Glomerular visceral epithelial cell (primary cell): ENCODE results near the gene MAP3K19.
"Not testable (repeated sequence)": the region's sequence is repeated elsewhere in the genome, so short reads cannot be mapped to it uniquely, and the experiment has no call there.

Experiments
- DNase-seq: peaks from one replicate; pipeline ENCODE4 v3.0.0-alpha.2; 2016; ENCODE audit errors: extremely low spot score

MAP3K19 gene

DNA sequence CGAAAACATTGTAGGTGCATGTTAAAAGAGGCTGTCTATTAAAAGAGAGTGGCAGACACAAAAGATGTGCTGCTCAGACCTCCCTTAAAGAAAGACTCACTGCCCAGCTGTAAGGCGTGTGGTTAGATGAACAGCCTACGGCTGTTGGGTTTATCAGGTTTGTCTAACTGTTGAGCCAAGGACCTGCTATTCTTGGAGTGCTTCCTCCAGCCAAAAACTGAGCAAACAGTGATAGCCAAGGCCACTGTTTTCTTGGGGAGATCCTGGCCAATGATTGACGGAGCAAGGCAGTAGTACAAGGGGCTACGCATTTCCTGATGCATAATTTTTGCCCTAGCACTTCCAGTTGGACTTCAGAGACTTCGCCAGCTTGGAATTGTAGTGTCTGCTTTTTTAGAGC lies 3.4 kb upstream of the MAP3K19 start:
- DNase-seq: no peak

DNA sequence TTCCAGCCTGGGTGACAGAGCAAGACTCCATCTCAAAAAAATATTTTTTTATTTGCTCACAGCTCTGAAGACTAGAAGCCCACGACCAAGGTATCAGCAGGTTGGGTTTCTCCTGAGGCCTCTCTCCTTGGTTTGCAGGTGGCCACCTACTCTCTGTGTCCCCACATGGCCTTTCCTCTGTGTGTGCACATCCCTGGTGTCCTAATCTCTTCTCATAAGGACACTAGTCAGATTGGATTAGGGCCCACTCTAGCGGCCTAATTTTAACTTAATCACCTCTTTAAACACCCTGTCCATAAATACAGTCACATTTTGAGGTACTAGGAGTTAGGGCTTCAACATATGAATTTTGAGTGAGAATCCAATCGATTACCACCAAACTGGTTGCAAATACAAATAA lies 2.9 kb upstream of the MAP3K19 start:
- no peak for DNase-seq

DNA sequence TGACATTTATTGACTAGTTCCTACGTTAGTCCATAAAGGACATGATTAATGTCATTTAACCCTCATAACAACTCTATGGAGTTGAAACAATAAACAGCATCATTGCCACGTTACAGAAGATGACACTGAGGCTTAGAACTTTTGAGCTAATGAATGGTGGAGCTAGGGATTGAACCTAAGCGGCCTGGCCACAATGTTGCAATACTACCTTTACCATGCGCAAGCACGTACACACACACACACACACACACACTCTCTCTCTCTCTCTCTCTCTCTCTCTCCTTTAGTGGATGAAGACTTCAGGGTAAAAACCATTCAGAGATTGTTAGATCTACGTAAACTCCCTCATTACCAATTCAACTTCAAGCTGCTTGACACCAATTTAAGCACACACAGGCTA lies 875 bp upstream of the MAP3K19 start:
- no peak for DNase-seq

DNA sequence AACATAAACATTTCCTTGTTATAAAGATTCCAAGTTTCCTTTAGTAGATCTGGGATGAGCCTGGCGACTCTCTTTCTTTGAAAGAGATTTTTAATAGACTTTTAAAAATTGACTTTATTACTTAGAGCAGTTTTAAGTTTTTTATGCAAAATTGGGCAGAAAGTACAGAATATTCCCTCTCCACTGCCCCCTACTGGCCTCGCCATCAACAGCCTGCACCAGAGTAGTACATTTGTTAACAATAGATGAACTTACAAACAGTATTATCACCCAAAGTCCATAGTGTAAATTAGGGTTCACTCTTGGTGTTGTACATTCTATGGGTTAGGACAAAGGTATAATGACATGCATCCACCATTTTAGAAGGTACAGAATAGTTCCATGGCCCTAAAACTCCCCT lies 3.9 kb downstream of the MAP3K19 start:
- DNase-seq: no peak

DNA sequence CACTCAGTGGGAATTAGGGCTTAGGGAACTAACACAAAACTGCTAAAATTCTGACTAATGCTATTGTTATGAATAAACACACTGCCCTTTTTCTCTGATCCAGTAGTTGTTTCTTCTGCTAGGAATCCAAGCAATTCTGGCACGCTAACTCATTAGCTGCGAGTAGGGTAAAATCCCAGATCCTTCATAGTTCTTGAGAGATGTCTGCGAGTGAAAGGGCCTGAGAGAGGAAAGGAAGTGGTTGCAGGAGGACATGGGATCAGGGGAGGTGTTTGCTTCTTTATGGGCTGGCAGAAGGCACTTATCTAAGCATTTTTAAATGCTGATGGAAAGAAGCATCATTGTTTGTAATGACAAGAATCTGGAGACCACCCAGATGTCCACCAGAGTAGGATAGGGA lies 9.4 kb downstream of the MAP3K19 start:
- no peak for DNase-seq

DNA sequence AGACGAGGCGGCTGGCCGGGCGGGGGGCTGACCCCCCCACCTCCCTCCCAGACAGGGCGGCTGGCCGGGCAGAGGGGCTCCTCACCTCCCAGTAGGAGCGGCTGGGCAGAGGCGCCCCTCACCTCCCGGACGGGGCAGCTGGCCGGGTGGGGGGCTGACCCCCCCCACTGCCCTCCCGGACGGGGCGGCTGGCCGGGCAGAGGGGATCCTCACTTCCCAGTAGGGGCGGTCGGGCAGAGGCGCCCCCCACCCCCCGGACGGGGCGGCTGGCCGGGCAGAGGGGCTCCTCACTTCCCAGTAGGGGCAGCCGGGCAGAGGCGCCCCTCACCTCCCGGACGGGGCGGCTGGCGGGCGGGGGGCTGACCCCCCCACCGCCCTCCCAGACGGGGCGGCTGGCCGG lies 14.0 kb downstream of the MAP3K19 start:
- not testable (repeated sequence) for DNase-seq

DNA sequence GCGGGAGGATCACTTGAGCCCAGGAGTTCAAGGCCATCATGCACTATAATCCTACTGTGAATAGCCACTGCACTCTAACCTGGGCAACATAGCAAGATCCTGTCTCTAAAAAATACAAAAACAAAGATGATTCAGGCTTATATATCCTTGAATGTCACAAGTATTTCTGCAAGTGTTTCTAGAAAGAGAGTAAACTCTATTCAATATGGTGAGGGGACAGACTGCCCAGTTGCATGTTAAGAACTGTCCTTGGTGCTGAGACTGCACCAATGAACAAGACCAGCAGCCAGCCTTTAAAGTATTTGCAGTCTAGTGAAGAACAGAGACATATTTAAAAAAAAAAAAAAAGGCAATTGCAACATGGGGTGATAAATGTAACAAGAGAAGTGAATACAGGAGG lies 16.4 kb downstream of the MAP3K19 start:
- peak; percentile 18 for DNase-seq

DNA sequence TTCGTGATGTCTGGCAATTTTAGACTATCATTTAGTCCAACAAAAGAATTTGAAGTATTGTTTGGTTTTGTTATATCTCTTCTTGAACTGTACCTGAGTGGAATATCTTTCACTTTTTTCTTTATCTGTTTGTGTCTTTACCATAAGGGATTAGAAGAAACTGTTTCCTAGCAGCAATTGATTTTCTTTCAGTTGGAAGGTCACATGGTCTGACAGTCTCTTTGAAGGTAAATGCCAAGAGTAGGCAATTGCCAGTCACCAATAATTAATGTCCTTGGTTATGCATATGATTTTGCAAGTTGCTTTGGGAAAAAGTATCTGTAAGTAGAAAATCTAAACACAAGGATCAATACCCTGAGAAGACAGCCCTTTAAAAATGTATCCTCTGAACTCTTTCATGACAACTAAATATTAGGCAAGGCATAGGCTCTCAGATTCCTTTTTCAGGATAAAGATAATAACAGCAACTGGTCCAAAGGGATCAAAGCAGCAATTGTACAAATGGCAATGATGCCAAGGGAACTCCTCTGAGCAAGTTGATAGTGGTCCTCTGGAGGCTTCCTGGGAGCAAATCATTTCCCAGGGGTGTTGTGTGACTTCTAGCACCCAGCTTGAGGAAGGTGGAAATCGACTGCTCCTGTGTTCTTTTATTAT lies 17.6 kb downstream of the MAP3K19 start:
- no peak for DNase-seq

DNA sequence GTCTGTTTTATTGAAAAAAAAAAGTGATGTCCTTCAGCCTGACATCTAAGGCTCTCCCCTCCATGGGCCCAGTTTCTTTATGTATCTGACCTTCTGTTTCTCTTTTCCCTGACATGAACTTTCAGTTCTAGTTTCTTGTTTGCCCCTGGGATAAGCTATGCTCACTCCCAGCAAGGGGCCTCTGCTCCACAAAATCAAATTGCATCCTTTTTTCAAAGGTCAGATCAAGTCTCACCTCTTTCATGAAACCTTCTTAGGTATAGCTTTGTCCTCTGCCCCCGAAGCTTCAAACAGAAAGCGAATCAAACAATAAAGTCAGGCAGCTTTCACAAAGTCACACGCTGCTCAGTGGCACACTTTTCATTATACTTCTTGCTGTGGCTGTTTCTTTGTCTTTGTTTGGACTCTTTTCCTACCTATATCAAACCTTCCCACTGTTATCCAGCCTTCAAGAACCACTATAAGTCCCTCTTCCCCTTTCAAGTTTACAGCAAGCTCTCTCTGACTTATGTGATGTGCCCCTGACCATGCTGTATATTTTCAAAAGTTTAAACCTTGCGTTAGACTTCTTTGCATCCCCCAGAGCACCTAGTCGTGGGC lies 23.3 kb downstream of the MAP3K19 start:
- DNase-seq: no peak

DNA sequence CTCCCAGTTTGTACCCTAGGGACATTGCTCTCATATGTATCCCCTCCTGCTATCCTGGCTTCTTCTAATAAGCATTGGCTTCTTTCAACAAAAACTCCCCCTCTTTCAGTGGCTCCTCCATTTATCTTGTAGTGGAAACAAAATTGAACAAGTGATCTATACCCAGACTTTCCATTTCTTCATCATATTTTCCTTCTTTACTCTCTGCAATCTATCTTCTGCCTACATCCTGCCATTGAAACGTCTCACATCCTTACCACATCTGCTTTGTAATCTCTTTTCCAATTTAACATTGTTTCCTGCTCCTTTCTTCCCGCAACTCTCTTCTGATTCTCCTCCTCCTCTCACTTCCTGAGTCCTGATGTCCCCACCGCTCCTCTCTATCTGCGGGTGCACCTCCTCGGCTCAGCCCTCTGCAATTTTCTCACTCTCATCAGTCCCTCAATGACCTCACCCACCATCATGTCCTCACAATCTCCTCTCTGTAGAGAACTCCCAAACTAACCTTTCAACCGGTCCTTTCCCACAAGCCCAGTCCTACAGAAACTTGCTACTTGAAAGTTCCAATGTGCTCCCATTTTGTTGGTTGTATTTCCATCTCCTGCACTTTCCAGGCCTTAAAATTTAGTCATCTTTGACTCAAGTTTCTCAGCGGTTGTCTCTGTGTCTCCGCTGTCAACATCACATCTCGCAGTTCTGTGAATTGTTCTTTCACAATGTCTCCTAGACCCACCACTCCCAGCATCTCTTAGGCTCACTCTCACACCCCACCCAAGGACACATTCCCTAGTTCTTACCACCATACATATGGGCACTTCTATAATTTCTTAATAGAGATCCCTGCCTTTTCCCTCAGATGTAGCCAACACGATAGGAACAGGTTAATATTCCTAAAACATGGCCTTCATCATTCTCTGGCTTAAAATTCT lies 24.0 kb downstream of the MAP3K19 start:
- no peak for DNase-seq

DNA sequence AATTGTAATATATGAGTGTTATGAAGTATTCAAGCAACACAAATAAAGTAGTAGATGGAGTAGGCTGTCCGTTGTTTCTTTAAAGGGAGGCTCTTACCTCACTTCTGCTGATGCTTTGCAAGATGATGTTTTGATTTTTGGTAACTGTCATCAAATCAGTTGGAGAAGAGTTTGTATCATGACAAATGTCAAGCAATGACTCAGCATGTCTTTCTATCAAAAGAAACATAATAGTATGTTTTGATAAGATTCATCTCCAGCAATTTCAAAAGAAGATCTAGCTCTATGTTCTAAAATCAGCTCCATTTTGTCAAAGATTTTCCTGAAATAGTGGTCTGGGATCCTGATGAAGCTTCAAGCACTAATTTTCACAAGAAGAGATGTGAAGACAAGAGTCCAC lies 25.6 kb downstream of the MAP3K19 start:
- no peak for DNase-seq

DNA sequence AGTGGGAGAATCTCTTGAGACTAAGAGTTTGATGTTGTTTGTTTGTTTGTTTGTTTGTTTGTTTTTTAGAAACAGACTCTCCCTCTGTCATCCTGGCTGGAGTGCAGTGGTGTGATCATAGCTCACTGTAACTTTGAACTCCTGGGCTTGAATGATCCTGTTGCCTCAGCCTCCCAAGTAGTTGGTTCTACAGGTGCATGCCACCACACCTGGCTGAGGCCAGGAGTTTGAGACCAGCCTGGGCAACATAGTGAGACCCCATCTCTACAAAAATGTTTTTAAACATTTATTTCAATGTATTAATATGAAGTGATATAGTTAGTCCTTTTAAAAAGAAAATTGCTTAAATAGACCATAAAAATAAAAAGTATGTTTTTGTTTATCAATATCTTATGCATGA lies 35.6 kb downstream of the MAP3K19 start:
- DNase-seq: no peak

DNA sequence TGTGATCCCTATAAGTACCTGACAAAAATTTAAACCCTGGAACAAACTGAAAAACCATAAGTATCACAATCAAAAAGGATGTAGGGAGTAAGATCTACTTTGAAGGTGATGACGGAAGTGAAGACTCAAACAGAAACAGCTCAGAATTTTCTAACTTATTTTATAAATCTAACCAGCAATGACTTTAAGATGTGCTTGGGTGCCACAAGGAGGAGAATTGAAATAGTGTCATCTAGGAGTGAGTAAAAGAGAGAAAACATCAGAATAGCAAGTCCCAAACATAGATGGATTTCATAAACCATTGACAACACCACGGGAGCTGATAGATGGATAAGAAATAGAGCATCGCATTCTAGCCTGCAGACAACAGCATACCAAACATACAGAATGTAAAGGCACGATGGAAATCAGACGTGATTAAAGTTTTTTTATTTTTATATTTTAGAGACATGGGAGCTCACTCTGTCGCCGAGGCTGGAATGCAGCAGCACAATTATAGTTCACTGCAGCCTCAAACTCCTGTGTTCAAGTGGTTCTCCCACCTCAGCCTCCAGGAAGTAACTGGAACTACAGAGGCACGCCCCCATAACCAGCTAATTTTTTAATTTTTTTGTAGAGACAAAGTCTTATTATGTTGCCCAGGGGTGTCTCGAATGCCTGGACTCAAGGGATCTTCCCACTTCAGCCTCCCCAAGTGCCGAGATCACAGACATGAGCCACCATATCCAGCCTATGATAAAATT lies 36.9 kb downstream of the MAP3K19 start:
- DNase-seq: no peak

DNA sequence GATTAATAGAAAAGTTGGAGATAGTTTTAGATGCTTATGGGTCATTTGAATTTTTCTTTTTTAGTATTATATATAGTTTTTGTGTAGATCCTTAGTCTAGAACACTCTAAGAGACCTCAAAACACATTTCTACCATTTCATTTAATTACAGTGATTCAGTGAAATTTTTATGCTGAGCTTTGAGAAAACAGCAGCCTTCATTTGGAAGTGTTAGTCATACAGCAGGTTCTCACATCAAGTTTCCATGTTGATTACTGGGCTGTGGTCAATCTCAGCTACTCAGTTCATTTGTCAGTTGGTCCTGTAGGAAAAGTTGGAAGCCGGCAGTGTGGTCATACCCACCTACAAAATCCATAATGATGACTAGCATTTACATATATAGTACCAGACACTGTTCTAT lies 37.9 kb downstream of the MAP3K19 start:
- no peak for DNase-seq

DNA sequence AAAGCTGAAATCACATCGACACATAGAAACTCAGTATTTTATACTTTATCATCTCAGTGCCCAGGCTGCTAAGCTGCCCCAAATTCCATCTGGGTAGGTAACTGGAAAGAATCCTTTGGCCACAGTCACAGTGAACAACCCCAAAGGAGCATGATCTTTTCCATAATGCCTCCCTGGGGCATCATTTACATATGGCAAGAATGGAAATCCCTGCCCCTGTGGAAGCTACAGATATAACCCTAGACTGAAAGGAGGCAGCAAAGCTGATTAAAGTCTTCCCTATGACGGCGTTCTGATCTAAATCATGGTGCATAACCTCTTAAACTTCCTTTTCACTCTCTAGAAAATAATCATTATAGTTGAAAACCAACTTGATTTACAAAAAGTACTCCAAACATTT lies 41.5 kb downstream of the MAP3K19 start:
- DNase-seq: peak; percentile 13

DNA sequence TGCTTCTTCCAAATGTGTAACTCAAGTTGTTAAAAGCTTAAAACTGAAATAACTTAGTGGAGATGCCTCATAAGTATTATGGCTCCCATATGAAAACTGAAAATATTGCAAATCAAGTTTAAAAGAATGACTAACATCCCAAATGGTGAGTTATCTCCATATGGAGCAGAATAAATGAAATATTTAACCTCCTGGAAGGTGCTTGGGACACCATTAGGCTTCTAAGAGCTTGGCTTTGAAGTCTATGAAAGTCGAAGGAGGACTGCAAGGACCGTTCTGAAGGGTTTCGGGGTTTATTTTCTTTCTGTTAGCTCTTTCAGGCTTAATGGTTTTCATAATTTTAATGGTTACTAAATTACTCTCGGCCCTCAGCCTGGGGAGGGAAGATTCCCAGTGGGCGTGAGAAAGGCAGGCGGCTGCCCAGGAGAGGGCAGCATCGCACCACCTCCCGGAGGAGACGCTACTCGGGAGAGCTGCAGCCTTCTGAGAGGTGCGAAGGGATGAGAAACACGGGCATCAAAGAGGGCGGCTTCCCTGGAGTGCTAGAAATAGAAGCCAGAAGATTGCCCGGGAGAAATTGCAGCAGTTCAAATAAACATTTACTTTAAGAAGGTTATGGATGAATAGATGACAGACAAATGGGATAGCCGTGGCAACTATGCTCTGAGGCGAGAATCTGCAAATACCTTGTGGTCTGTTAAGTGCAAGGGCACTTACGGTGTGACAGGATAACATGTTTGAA lies 43.1 kb downstream of the MAP3K19 start:
- peak; percentile 74 for DNase-seq

DNA sequence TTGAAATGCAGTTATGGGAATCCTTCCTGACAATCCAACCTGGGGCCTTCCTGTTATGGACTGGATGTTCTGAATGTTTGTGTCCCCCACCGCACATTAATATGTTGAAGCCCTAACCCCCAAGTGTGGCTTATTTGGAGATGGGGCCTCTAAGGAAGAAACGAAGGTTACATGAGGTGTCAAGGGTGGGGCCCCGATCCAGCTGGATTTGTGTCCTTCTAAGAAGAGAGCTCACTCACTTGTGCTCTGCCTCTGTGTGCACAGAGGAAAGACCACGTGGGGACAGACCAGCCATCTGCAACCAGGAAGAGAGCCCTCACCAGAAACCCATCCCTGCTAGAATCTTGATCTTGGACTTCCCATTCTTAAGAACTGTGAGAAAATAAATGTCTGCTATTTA lies 44.4 kb downstream of the MAP3K19 start:
- no peak for DNase-seq

DNA sequence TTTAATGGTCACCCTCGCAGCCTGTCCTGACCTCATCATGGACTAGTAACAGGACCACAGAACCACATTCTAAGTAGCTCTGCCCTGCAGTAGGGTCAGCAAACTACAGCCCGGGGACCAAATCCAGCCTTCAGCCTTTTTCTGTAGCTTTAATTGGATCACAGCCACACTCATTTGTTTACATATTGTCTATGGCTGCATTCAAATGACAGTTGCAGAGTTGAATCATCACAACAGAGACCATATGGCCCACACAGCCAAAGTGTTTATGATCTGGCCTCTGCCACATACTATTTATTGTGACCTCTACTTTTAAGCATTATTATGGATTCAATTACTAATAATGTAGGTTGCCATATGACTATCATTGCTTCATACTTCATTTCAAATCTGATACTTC lies 47.7 kb downstream of the MAP3K19 start:
- no peak for DNase-seq

DNA sequence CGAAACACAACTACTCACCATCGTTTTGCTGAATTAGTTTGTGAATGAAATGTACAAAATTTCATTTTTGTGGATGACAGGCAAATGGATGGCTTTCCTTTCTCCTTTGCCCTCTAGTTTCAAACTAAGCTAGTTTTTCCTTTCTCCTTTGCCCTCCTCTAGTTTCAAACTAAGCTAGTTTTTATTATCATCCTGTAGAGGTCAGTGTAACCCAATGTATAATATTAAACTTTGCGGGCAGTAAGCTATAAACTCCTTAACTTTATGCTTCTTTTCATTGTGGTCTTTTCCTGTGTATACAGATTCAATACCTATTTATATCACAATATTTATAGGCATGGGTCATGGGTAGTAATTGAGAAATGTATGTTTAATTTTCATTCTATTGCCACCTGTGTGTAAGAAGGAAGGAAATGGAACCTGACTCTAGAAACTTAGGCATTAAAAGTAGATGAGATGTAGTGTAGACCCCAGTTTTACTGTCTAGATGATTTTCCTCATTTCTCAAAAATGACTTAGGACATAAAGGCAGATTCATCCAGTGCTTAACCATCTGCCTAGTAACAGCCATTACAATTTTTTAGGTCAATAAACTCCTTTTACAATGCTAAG lies 58.1 kb downstream of the MAP3K19 start:
- DNase-seq: peak; percentile 40

DNA sequence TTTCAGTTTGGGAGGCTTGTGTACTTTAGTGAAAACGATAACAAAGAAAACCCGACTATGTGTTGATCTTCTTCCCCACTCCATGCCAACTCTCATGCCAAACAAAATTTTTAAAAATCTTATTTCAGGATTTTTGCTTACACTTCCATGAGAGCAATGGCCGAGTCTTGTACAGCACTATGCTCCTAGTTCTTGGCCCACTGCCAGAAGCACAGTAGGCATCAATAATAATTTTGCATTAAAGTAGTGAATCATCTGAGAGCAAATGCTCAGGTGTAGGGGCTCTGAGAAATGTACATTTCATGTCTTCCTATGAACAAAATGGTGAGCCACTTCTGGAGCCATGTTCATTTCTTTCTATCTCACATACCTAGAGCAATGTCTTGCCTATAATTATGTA lies 62.2 kb downstream of the MAP3K19 start:
- DNase-seq: no peak

DNA sequence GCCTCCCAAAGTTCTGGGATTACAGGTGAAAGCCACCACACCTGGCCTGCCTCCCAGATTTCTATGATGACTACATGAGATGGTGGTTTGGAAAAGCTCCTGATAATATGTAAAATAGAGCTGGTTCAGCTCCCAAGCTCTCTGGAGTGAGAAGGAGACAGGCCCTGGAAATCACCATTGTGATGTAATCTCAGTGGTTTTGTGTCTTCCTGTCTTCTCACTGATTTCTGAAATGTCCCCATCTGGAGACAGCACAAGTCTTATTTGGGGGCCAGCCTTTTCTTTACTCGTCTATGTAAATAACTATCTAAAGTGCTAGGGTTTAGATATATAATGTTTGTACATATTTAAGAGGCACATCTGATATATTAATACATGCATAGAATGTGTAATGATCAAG lies 64.6 kb downstream of the MAP3K19 start:
- DNase-seq: no peak
